B cell (primary cell): Measurements from ENCODE around the gene CCDC187. TPM values are rescaled to one million over a fixed set of nuclear protein-coding genes. Genes with fewer than 3 reads are reported as not detected.

Experiments
- ATAC-seq: fragments of 200-7000 bp; cut with Tn5 transposase; one replicate; pipeline ENCODE4 v1.10.0; 2021; ENCODE audit warnings: low read depth, mild to moderate bottlenecking, moderate number of reproducible peaks, moderate library complexity
- CTCF ChIA-PET: fragments of 350-600 bp; sonication (Branson Sonifier 250); formaldehyde crosslinking; loops from one replicate; lab custom pipeline; 2021; ENCODE audit warnings: antibody characterized with exemption, inconsistent platforms; lab: Charles Lee
- POLR2A ChIA-PET: fragments of 350-600 bp; sonication (Branson Sonifier 250); formaldehyde crosslinking; loops from one replicate; lab custom pipeline; 2021; ENCODE audit warnings: antibody characterized with exemption; lab: Charles Lee
- DNase-seq: peaks from one replicate; pipeline ENCODE4 v3.0.0; 2013
- H2AFZ ChIP-seq: 2 replicates; pipeline ENCODE4 v1.6.1; 2012; ENCODE audit warnings: mild to moderate bottlenecking, low read depth, low read length; ENCODE audit not compliant: insufficient read depth, poor library complexity, severe bottlenecking
- H3K27ac ChIP-seq, 2 donors: 1 replicate in 1 of 2; 2 replicates in 1 of 2; pipeline ENCODE4 v1.5.1; 2012 to 2013; ENCODE audit warnings: low read length in 2 of 2, mild to moderate bottlenecking in 2 of 2, moderate library complexity in 1 of 2
- H3K27me3 ChIP-seq, 4 experiments: fragments of 200-600 bp in 1 of 4; sonication (generic) in 1 of 4; replicated peaks in 1 of 4; 1 replicate in 2 of 4; 2 replicates in 2 of 4; pipeline versions ENCODE4 v1.6.1 to v1.7.0; 2013 to 2016; ENCODE audit warnings: low read length in 3 of 4, mild to moderate bottlenecking in 2 of 4, mixed read lengths in 1 of 4, moderate library complexity in 1 of 4; ENCODE audit not compliant: insufficient read depth in 4 of 4, control insufficient read depth in 3 of 4; ENCODE audit errors: control extremely low read depth in 1 of 4
- H3K36me3 ChIP-seq, 2 experiments: replicated peaks in 1 of 2; 1 replicate in 1 of 2; 2 replicates in 1 of 2; pipeline versions ENCODE4 v1.6.1 to v1.7.1; 2013; ENCODE audit warnings: low read length in 1 of 2; ENCODE audit not compliant: insufficient read depth in 2 of 2, control insufficient read depth in 1 of 2; ENCODE audit errors: control extremely low read depth in 1 of 2, extremely low read depth in 1 of 2
- H3K4me1 ChIP-seq, 2 donors: fragments of 200-600 bp in 1 of 2; sonication (generic) in 1 of 2; 1 replicate in 1 of 2; 2 replicates in 1 of 2; pipeline versions ENCODE4 v1.5.1 to v1.6.1; 2013 to 2017; ENCODE audit warnings: low read length in 2 of 2; ENCODE audit not compliant: control insufficient read depth in 2 of 2, insufficient read depth in 2 of 2
- H3K4me2 ChIP-seq: replicated peaks from 2 replicates; pipeline ENCODE3; 2012; ENCODE audit warnings: mild to moderate bottlenecking, low read depth, low read length; ENCODE audit not compliant: poor library complexity, severe bottlenecking
- H3K4me3 ChIP-seq, 5 experiments: fragments of 200-600 bp in 1 of 5; sonication (generic) in 1 of 5; 1 replicate in 3 of 5; 2 replicates in 2 of 5; pipeline versions ENCODE4 v1.5.1 to v1.7.0; 2011 to 2016; ENCODE audit warnings: low read length in 4 of 5, mild to moderate bottlenecking in 4 of 5, low read depth in 2 of 5, control low read depth in 1 of 5, moderate library complexity in 1 of 5; ENCODE audit not compliant: insufficient read depth in 1 of 5; ENCODE audit errors: control extremely low read depth in 1 of 5, extremely low read depth in 1 of 5
- H3K79me2 ChIP-seq: fragments of 200-600 bp; sonication (generic); one replicate; pipeline ENCODE4 v1.6.0; 2016; ENCODE audit warnings: low read length; ENCODE audit not compliant: control insufficient read depth, insufficient read depth
- H3K9ac ChIP-seq: fragments of 200-600 bp; sonication (generic); 2 replicates; pipeline ENCODE4 v1.6.1; 2017; ENCODE audit warnings: mild to moderate bottlenecking, low read length, moderate library complexity
- H3K9me3 ChIP-seq, 3 donors: one replicate each; pipeline versions ENCODE4 v1.6.1 to v1.7.1; 2013; ENCODE audit warnings: low read length in 2 of 3; ENCODE audit not compliant: control insufficient read depth in 2 of 3, insufficient read depth in 1 of 3; ENCODE audit errors: control extremely low read depth in 1 of 3
- H4K20me1 ChIP-seq: 2 replicates; pipeline ENCODE4 v1.6.0; 2012; ENCODE audit warnings: mild to moderate bottlenecking, low read length; ENCODE audit not compliant: insufficient read depth, control insufficient read depth, poor library complexity, severe bottlenecking
- H3K27ac Mint-ChIP-seq: one replicate; pipeline ENCODE4 v1.8.0; 2021; ENCODE audit warnings: mixed read lengths
- H3K27me3 Mint-ChIP-seq: one replicate; pipeline ENCODE4 v1.8.0; 2021; ENCODE audit warnings: mixed read lengths
- H3K4me1 Mint-ChIP-seq: one replicate; pipeline ENCODE4 v1.8.0; 2021; ENCODE audit warnings: mixed read lengths
- H3K4me3 Mint-ChIP-seq: one replicate; pipeline ENCODE4 v1.8.0; 2021; ENCODE audit warnings: mixed read lengths
- H3K9me3 Mint-ChIP-seq: one replicate; pipeline ENCODE4 v1.8.0; 2022; ENCODE audit warnings: mixed read lengths; ENCODE audit not compliant: insufficient read depth
- CTCF ChIP-seq: fragments of 200-600 bp; IDR thresholded peaks from one replicate; pipeline ENCODE4 v1.8.0; 2022; ENCODE audit warnings: antibody characterized with exemption, mild to moderate bottlenecking
- EZH2 ChIP-seq: IDR thresholded peaks from 2 replicates; pipeline ENCODE4 v1.6.1; 2012; ENCODE audit warnings: borderline replicate concordance, low read depth, mild to moderate bottlenecking, moderate library complexity, low read length; ENCODE audit not compliant: insufficient read depth, poor library complexity, severe bottlenecking
- WGBS: methylation state at CpG from one replicate; pipeline ENCODE4 v1.1.5; 2013; ENCODE audit warnings: missing lambda C conversion rate; ENCODE audit not compliant: insufficient coverage; 5-methylcytosine and 5-hydroxymethylcytosine counted together
- intact Hi-C: fragments of 100-400 bp; cut with micrococcal nuclease; formaldehyde crosslinking; loops from one replicate; pipeline ENCODE4 v1.10.0; 2022
- polyA plus RNA-seq: library from polyadenylated mRNA; depleted of rRNA; stranded (reverse); fragments of >200 nt; gene quantifications from 2 replicates; pipeline ENCODE4 v1.2.3, GENCODE V29; 2012
- total RNA-seq, 2 donors: library from RNA; stranded (reverse); fragments of 120-200 nt in 1 of 2; gene quantifications; 1 replicate in 1 of 2; 2 replicates in 1 of 2; pipeline versions ENCODE4 v1.2.3 to v1.2.4, GENCODE V29; 2013 to 2022

The CCDC187 gene
- total and polyA plus RNA-seq, 2 donors (not counting 1 experiment from before 2014, with no cell fraction given) = 1.5 to 7.6 TPM

GRCh38 chr9:136297766-136298735 is 5.8 kb downstream of the CCDC187 start:
- ATAC-seq (no peak), DNase-seq (no peak)
- H3K27ac ChIP-seq = no peak overlapping the region
- H2AFZ ChIP-seq = no peak overlapping the region
- TF ChIP-seq CTCF (no peak), EZH2 (no peak)
- CTCF ChIA-PET = no interaction called here
- H3K4me3 ChIP-seq = no peak overlapping the region
- H3K9ac ChIP-seq = no peak overlapping the region
- H3K27me3 ChIP-seq = no peaks in the 10 kb centered on the region
- no peak overlapping the region for H3K4me2 ChIP-seq
- H4K20me1 ChIP-seq = no peaks in the 10 kb centered on the region
- POLR2A ChIA-PET = no interaction called here
- H3K36me3 ChIP-seq = no peaks in the 10 kb centered on the region
- Mint-ChIP-seq H3K9me3 (no peaks in the 10 kb centered on the region), H3K27ac (no peak overlapping the region), H3K4me1 (peaks cover 4% of the 10 kb centered on the region), H3K4me3 (no peak overlapping the region), H3K27me3 (no peaks in the 10 kb centered on the region)
- H3K4me1 ChIP-seq = peaks cover 0 to 5% of the 10 kb centered on the region in 2 donors
- H3K79me2 ChIP-seq = no peaks in the 10 kb centered on the region
- intact Hi-C loops = no loop called here
- WGBS = 90% methylated on average over 26 of the region's 26 CpGs
- peaks cover 0 to 5% (median 0%) of the 10 kb centered on the region in 3 donors for H3K9me3 ChIP-seq
